ENCODE measurements around the gene NSA2.

- no peak for TF ChIP-seq POLR2AphosphoS5 (IDR thresholded peaks at IDR 0.05; ENCODE audit: low read depth, low read length)
- TF ChIP-seq, protein P1, sequence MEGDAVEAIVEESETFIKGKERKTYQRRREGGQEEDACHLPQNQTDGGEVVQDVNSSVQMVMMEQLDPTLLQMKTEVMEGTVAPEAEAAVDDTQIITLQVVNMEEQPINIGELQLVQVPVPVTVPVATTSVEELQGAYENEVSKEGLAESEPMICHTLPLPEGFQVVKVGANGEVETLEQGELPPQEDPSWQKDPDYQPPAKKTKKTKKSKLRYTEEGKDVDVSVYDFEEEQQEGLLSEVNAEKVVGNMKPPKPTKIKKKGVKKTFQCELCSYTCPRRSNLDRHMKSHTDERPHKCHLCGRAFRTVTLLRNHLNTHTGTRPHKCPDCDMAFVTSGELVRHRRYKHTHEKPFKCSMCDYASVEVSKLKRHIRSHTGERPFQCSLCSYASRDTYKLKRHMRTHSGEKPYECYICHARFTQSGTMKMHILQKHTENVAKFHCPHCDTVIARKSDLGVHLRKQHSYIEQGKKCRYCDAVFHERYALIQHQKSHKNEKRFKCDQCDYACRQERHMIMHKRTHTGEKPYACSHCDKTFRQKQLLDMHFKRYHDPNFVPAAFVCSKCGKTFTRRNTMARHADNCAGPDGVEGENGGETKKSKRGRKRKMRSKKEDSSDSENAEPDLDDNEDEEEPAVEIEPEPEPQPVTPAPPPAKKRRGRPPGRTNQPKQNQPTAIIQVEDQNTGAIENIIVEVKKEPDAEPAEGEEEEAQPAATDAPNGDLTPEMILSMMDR (IDR thresholded peaks at IDR 0.05) = no peak
- TF ChIP-seq, protein P2, sequence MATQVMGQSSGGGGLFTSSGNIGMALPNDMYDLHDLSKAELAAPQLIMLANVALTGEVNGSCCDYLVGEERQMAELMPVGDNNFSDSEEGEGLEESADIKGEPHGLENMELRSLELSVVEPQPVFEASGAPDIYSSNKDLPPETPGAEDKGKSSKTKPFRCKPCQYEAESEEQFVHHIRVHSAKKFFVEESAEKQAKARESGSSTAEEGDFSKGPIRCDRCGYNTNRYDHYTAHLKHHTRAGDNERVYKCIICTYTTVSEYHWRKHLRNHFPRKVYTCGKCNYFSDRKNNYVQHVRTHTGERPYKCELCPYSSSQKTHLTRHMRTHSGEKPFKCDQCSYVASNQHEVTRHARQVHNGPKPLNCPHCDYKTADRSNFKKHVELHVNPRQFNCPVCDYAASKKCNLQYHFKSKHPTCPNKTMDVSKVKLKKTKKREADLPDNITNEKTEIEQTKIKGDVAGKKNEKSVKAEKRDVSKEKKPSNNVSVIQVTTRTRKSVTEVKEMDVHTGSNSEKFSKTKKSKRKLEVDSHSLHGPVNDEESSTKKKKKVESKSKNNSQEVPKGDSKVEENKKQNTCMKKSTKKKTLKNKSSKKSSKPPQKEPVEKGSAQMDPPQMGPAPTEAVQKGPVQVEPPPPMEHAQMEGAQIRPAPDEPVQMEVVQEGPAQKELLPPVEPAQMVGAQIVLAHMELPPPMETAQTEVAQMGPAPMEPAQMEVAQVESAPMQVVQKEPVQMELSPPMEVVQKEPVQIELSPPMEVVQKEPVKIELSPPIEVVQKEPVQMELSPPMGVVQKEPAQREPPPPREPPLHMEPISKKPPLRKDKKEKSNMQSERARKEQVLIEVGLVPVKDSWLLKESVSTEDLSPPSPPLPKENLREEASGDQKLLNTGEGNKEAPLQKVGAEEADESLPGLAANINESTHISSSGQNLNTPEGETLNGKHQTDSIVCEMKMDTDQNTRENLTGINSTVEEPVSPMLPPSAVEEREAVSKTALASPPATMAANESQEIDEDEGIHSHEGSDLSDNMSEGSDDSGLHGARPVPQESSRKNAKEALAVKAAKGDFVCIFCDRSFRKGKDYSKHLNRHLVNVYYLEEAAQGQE (IDR thresholded peaks at IDR 0.05; ENCODE audit: insufficient read depth in 1 of 2, low read depth in 2 of 2, low read length in 1 of 2) = no peak
- no peak for TF ChIP-seq SIN3A (IDR thresholded peaks at IDR 0.05; ENCODE audit: borderline replicate concordance, insufficient read depth, low read depth, low read length)
Observed at GRCh38 chr5:74772359-74772758, 5.3 kb downstream of the NSA2 start.
